Measurements from ENCODE around the gene GNA12.
"Not testable (repeated sequence)": the region's sequence is repeated elsewhere in the genome, so short reads cannot be mapped to it uniquely, and the experiment has no call there.

GRCh38 chr7:2748684-2749083, 95.4 kb downstream of the GNA12 start:
- TF ChIP-seq POLR2A, CTCF (IDR thresholded peaks at IDR 0.05): not testable (repeated sequence)
